GM21526 (cell line): ENCODE data around the gene VPS26A.
A peak's percentile ranks its signal among the peaks of the same experiment; 100 is the strongest.
"Not testable (repeated sequence)": the region's sequence is repeated elsewhere in the genome, so short reads cannot be mapped to it uniquely, and the experiment has no call there.

ENCODE experiments used
- ATAC-seq: cut with Tn5 transposase; IDR thresholded peaks from one replicate; pipeline ENCODE4 v1.9.1; 2021; ENCODE audit warnings: moderate library complexity; ENCODE audit not compliant: unreplicated experiment, low FRiP score

Gene VPS26A

GRCh38 chr10:69101451-69102095 lies 22.4 kb upstream of the VPS26A start:
- no peak for ATAC-seq

GRCh38 chr10:69102440-69102839 lies 21.5 kb upstream of the VPS26A start:
- no peak for ATAC-seq

GRCh38 chr10:69103784-69104183 lies 20.2 kb upstream of the VPS26A start:
- ATAC-seq, result no peak

- no peak for ATAC-seq
Observed at GRCh38 chr10:69104994-69105790, 18.8 kb upstream of the VPS26A start.

GRCh38 chr10:69107176-69107490 lies 16.8 kb upstream of the VPS26A start:
- ATAC-seq, result no peak

- no peak for ATAC-seq
Observed at GRCh38 chr10:69107699-69108098, 16.3 kb upstream of the VPS26A start.

- ATAC-seq, result no peak
Observed at GRCh38 chr10:69119896-69120295, 4.1 kb upstream of the VPS26A start.

- peak; percentile 33 for ATAC-seq
Observed at GRCh38 chr10:69123306-69123746, 652 bp upstream of the VPS26A start.

GRCh38 chr10:69124563-69125268 lies 738 bp downstream of the VPS26A start:
- ATAC-seq, result peak; percentile 32

- ATAC-seq, result no peak
Observed at GRCh38 chr10:69125554-69125953, 1.6 kb downstream of the VPS26A start.

GRCh38 chr10:69130251-69130650 lies 6.3 kb downstream of the VPS26A start:
- no peak for ATAC-seq

GRCh38 chr10:69139961-69140360 lies 16.0 kb downstream of the VPS26A start:
- ATAC-seq, result no peak

- ATAC-seq, result no peak
Observed at GRCh38 chr10:69141304-69141703, 17.3 kb downstream of the VPS26A start.

- ATAC-seq, result not testable (repeated sequence)
Observed at GRCh38 chr10:69142074-69142473, 18.1 kb downstream of the VPS26A start.

GRCh38 chr10:69142983-69143382 lies 19.0 kb downstream of the VPS26A start:
- no peak for ATAC-seq

- no peak for ATAC-seq
Observed at GRCh38 chr10:69145329-69145728, 21.4 kb downstream of the VPS26A start.

- no peak for ATAC-seq
Observed at GRCh38 chr10:69145864-69146263, 21.9 kb downstream of the VPS26A start.

GRCh38 chr10:69146759-69147158 lies 22.8 kb downstream of the VPS26A start:
- no peak for ATAC-seq

- no peak for ATAC-seq
Observed at GRCh38 chr10:69151984-69152383, 28.0 kb downstream of the VPS26A start.

GRCh38 chr10:69153227-69153626 lies 29.2 kb downstream of the VPS26A start:
- ATAC-seq, result no peak

GRCh38 chr10:69160809-69161241 lies 36.8 kb downstream of the VPS26A start:
- no peak for ATAC-seq
